ENCODE data around the gene TMEM89.

DNA sequence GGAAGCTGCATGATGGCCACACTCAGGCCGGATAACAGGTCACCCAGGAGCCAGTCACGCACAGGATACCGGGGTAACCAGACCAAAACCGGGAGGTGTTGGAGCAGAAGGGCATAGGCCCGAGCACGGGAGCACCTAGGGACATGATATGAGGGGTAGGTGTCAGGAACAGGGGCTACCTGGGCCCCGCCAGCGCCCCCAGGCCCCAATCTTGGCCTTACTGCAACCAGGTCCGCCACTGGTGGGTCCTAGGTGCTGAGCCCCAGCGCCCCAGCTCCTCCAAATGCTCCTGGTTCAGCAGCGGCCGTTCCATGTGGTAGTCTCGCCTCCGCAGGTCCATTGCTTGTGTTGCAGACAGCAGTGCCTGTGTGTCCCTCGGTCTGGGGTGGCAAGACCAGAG is 11.7 kb upstream of the TMEM89 start:
- TF ChIP-seq, protein P1, sequence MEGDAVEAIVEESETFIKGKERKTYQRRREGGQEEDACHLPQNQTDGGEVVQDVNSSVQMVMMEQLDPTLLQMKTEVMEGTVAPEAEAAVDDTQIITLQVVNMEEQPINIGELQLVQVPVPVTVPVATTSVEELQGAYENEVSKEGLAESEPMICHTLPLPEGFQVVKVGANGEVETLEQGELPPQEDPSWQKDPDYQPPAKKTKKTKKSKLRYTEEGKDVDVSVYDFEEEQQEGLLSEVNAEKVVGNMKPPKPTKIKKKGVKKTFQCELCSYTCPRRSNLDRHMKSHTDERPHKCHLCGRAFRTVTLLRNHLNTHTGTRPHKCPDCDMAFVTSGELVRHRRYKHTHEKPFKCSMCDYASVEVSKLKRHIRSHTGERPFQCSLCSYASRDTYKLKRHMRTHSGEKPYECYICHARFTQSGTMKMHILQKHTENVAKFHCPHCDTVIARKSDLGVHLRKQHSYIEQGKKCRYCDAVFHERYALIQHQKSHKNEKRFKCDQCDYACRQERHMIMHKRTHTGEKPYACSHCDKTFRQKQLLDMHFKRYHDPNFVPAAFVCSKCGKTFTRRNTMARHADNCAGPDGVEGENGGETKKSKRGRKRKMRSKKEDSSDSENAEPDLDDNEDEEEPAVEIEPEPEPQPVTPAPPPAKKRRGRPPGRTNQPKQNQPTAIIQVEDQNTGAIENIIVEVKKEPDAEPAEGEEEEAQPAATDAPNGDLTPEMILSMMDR (conservative IDR thresholded peaks at IDR 0.05; ENCODE audit: low read depth, low read length), result no peak
- no peak for TF ChIP-seq EZH2phosphoT487 (IDR thresholded peaks at IDR 0.05; ENCODE audit: borderline replicate concordance, low read length)

All from PC-3 (cell line).